Testis (tissue), 2 donors: ENCODE data around the gene GREB1.

Experiments
- CTCF ChIP-seq, 3 experiments: fragments of 450-650 bp in 2 of 3; fragments of 200-600 bp in 1 of 3; sonication (generic) in 1 of 3; IDR thresholded peaks; one replicate each; pipeline ENCODE4 v1.5.1; 2016 to 2019; ENCODE audit warnings: antibody characterized with exemption in 3 of 3, mild to moderate bottlenecking in 2 of 3, moderate library complexity in 1 of 3
- POLR2A ChIP-seq: fragments of 450-650 bp; IDR thresholded peaks from one replicate; pipeline ENCODE4 v1.6.1; 2017; ENCODE audit warnings: antibody characterized with exemption, mild to moderate bottlenecking, moderate library complexity

- TF ChIP-seq CTCF (IDR thresholded peaks at IDR 0.05), result no peak
- no peak for TF ChIP-seq POLR2A
Measured at GRCh38 chr2:11499081-11499743, 34.6 kb upstream of the GREB1 start.
